H9 (cell line): ENCODE data around the gene DNAI1. TPM values are rescaled to one million over a fixed set of nuclear protein-coding genes. Genes with fewer than 3 reads are reported as not detected.

Experiments
- DNase-seq: peaks from one replicate; pipeline ENCODE4 v3.0.0-alpha.2; 2017
- H2AFZ ChIP-seq: one replicate; pipeline ENCODE4 v1.6.1; 2013; ENCODE audit warnings: mild to moderate bottlenecking, low read length, control low read depth, moderate library complexity
- H2AK5ac ChIP-seq: 2 replicates; pipeline ENCODE4 v1.6.1; 2013; ENCODE audit warnings: low read length, control low read depth, mixed read lengths; ENCODE audit not compliant: insufficient read length
- H2BK120ac ChIP-seq: one replicate; pipeline ENCODE4 v1.6.1; 2013; ENCODE audit warnings: low read depth, mild to moderate bottlenecking, low read length, control low read depth, inconsistent platforms; ENCODE audit not compliant: poor library complexity, severe bottlenecking
- H2BK12ac ChIP-seq: 2 replicates; pipeline ENCODE4 v1.6.1; 2013; ENCODE audit warnings: low read length, control low read depth, mixed read lengths, low read depth; ENCODE audit not compliant: insufficient read length
- H2BK15ac ChIP-seq: 2 replicates; pipeline ENCODE4 v1.6.1; 2013; ENCODE audit warnings: low read depth, low read length, control low read depth
- H2BK20ac ChIP-seq: one replicate; pipeline ENCODE4 v1.6.1; 2013; ENCODE audit warnings: low read depth, mild to moderate bottlenecking, low read length, control low read depth, inconsistent platforms; ENCODE audit not compliant: poor library complexity, severe bottlenecking
- H2BK5ac ChIP-seq: 2 replicates; pipeline ENCODE4 v1.6.1; 2013; ENCODE audit warnings: low read length, control low read depth, mixed read lengths; ENCODE audit not compliant: insufficient read length
- H3K14ac ChIP-seq: 2 replicates; pipeline ENCODE4 v1.6.1; 2013; ENCODE audit warnings: low read length, control low read depth; ENCODE audit not compliant: insufficient read depth
- H3K18ac ChIP-seq: 2 replicates; pipeline ENCODE4 v1.6.1; 2013; ENCODE audit warnings: low read depth, mild to moderate bottlenecking, mixed read lengths, low read length, control low read depth; ENCODE audit not compliant: insufficient read length
- H3K23ac ChIP-seq: 2 replicates; pipeline ENCODE4 v1.6.1; 2013; ENCODE audit warnings: low read length, control low read depth, mixed read lengths, low read depth; ENCODE audit not compliant: insufficient read length
- H3K23me2 ChIP-seq: 2 replicates; pipeline ENCODE4 v1.6.1; 2013; ENCODE audit warnings: low read depth, mild to moderate bottlenecking, mixed read lengths, low read length, control low read depth; ENCODE audit not compliant: insufficient read length, poor library complexity, severe bottlenecking
- H3K27ac ChIP-seq: 2 replicates; pipeline ENCODE4 v1.5.1; 2013; ENCODE audit warnings: low read length, control low read depth, mixed read lengths, low read depth; ENCODE audit not compliant: insufficient read length
- H3K27me3 ChIP-seq: 2 replicates; pipeline ENCODE4 v1.6.1; 2013; ENCODE audit warnings: low read length, control low read depth, inconsistent platforms; ENCODE audit not compliant: insufficient read depth
- H3K4ac ChIP-seq: 2 replicates; pipeline ENCODE4 v1.6.1; 2013; ENCODE audit warnings: low read depth, mild to moderate bottlenecking, control low read depth, inconsistent platforms, low read length, moderate library complexity
- H3K4me1 ChIP-seq: 2 replicates; pipeline ENCODE4 v1.6.1; 2013; ENCODE audit warnings: low read length, control low read depth, inconsistent platforms; ENCODE audit not compliant: insufficient read depth
- H3K4me2 ChIP-seq: 2 replicates; pipeline ENCODE4 v1.6.1; 2013; ENCODE audit warnings: low read length, control low read depth, mixed read lengths; ENCODE audit not compliant: insufficient read length, insufficient read depth
- H3K56ac ChIP-seq: 2 replicates; pipeline ENCODE4 v1.6.1; 2013; ENCODE audit warnings: low read depth, mild to moderate bottlenecking, mixed read lengths, low read length, control low read depth; ENCODE audit not compliant: insufficient read length
- H3K79me1 ChIP-seq: 2 replicates; pipeline ENCODE4 v1.6.1; 2013; ENCODE audit warnings: low read depth, mild to moderate bottlenecking, moderate library complexity, low read length, control low read depth, inconsistent platforms; ENCODE audit not compliant: insufficient read depth, poor library complexity, severe bottlenecking
- H3K79me2 ChIP-seq: 2 replicates; pipeline ENCODE4 v1.6.1; 2013; ENCODE audit warnings: low read length, control low read depth, inconsistent platforms; ENCODE audit not compliant: insufficient read depth
- H3K9ac ChIP-seq: 2 replicates; pipeline ENCODE4 v1.6.1; 2013; ENCODE audit warnings: low read length, control low read depth, mixed read lengths; ENCODE audit not compliant: insufficient read length; ENCODE audit errors: extremely low read depth
- H3K9me3 ChIP-seq: one replicate; pipeline ENCODE4 v1.6.1; 2013; ENCODE audit warnings: low read depth, low read length, inconsistent platforms; ENCODE audit not compliant: control insufficient read depth
- H3T11ph ChIP-seq: one replicate; pipeline ENCODE4 v1.6.1; 2013; ENCODE audit warnings: mild to moderate bottlenecking, low read length, control low read depth, inconsistent platforms
- H4K20me1 ChIP-seq: one replicate; pipeline ENCODE4 v1.6.1; 2013; ENCODE audit not compliant: control insufficient read depth, insufficient read length, insufficient read depth
- H4K5ac ChIP-seq: 2 replicates; pipeline ENCODE4 v1.6.1; 2013; ENCODE audit warnings: low read depth, mild to moderate bottlenecking, mixed read lengths, low read length, control low read depth; ENCODE audit not compliant: insufficient read length
- H4K8ac ChIP-seq: replicated peaks from 2 replicates; pipeline ENCODE4 v1.6.1; 2013; ENCODE audit warnings: low read length, control low read depth, mixed read lengths, low read depth; ENCODE audit not compliant: insufficient read length
- H4K91ac ChIP-seq: 2 replicates; pipeline ENCODE4 v1.6.1; 2013; ENCODE audit warnings: low read depth, mild to moderate bottlenecking, moderate library complexity, mixed read lengths, low read length, control low read depth; ENCODE audit not compliant: insufficient read length
- H3K27ac Mint-ChIP-seq, 3 experiments: 2 replicates in 2 of 3; 3 replicates in 1 of 3; pipeline ENCODE4 v1.8.0; 2020 to 2021; ENCODE audit warnings: mixed read lengths in 3 of 3, mild to moderate bottlenecking in 1 of 3, moderate library complexity in 1 of 3
- H3K27me3 Mint-ChIP-seq: 2 replicates; pipeline ENCODE4 v1.8.0; 2021; ENCODE audit warnings: low read depth, mild to moderate bottlenecking, moderate library complexity, mixed read lengths
- H3K36me3 Mint-ChIP-seq, 3 experiments: 2 replicates in 2 of 3; 3 replicates in 1 of 3; pipeline ENCODE4 v1.8.0; 2020 to 2021; ENCODE audit warnings: low read depth in 3 of 3, mixed read lengths in 3 of 3; ENCODE audit not compliant: insufficient read depth in 1 of 3
- H3K4me1 Mint-ChIP-seq, 2 experiments: 2 replicates each; pipeline ENCODE4 v1.8.0; 2020; ENCODE audit warnings: mixed read lengths in 2 of 2
- H3K4me3 Mint-ChIP-seq, 2 experiments: 2 replicates in 1 of 2; 3 replicates in 1 of 2; pipeline ENCODE4 v1.8.0; 2020 to 2021; ENCODE audit warnings: mild to moderate bottlenecking in 2 of 2, mixed read lengths in 2 of 2, moderate library complexity in 1 of 2
- H3K9me3 Mint-ChIP-seq, 2 experiments: 2 replicates in 1 of 2; 3 replicates in 1 of 2; pipeline ENCODE4 v1.8.0; 2020; ENCODE audit warnings: mild to moderate bottlenecking in 2 of 2, mixed read lengths in 2 of 2, moderate library complexity in 1 of 2
- WGBS: extraction: QIAGEN DNeasy Blood & Tissue Kit; methylation state at CpG from one replicate; pipeline ENCODE4 v1.1.7; 2013; ENCODE audit warnings: missing lambda C conversion rate, low lambda C conversion rate, mixed read lengths; ENCODE audit not compliant: insufficient read length; ENCODE audit errors: extremely low coverage; 5-methylcytosine and 5-hydroxymethylcytosine counted together
- total RNA-seq: library from RNA; stranded (reverse); gene quantifications from 2 replicates; pipeline ENCODE4 v1.2.1, GENCODE V29; 2021
- TF ChIP-seq, protein P1 (sequence below): fragments of 200-600 bp; sonication (generic); conservative IDR thresholded peaks from 3 replicates; pipeline ENCODE4 v1.8.0; 2021; ENCODE audit warnings: antibody characterized with exemption, mild to moderate bottlenecking

DNAI1 gene
- total RNA-seq, 1 experiment from 2014 or later = 0.22 TPM

DNA sequence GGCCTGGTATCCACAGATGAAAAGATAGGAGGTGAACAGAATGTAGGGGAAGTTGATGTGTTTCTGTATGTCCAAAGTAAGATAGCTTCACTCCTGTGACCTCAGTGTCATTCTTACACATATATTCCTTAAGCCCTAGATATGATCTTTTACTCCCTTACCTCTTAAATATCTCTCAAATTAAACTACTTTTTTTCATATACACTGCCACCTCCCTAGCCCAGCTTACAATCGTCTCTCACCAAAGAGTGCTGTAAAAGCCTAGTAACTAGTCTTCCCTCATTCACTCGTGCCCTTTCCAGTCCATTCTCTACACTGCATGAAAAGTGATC, 5.3 kb downstream of the DNAI1 start:
- Histone ChIP-seq H2BK12ac (no peak overlapping the region), H3K27ac (no peak overlapping the region), H4K91ac (no peak overlapping the region), H3K23ac (no peak overlapping the region), H3K56ac (no peak overlapping the region), H4K5ac (no peak overlapping the region), H3K27me3 (no peaks in the 10 kb centered on the region), H3K79me2 (no peaks in the 10 kb centered on the region), H3K4ac (no peak overlapping the region), H2BK5ac (no peak overlapping the region), H3K79me1 (no peaks in the 10 kb centered on the region), H3K18ac (no peak overlapping the region), H3K23me2 (peaks cover 2% of the 10 kb centered on the region), H2AFZ (no peak overlapping the region), H3K14ac (no peak overlapping the region), H4K8ac (no peak overlapping the region), H2BK20ac (no peak overlapping the region), H3K4me1 (0 out of 2 replicates have a peak, but pooled peaks cover 2% of the 10 kb centered on the region), H2BK15ac (no peak overlapping the region), H3T11ph (no peak overlapping the region), H2BK120ac (no peak overlapping the region), H3K9ac (no peak overlapping the region), H3K4me2 (no peak overlapping the region), H2AK5ac (no peak overlapping the region), H3K9me3 (no peaks in the 10 kb centered on the region), H4K20me1 (no peaks in the 10 kb centered on the region)
- TF ChIP-seq, protein P1, sequence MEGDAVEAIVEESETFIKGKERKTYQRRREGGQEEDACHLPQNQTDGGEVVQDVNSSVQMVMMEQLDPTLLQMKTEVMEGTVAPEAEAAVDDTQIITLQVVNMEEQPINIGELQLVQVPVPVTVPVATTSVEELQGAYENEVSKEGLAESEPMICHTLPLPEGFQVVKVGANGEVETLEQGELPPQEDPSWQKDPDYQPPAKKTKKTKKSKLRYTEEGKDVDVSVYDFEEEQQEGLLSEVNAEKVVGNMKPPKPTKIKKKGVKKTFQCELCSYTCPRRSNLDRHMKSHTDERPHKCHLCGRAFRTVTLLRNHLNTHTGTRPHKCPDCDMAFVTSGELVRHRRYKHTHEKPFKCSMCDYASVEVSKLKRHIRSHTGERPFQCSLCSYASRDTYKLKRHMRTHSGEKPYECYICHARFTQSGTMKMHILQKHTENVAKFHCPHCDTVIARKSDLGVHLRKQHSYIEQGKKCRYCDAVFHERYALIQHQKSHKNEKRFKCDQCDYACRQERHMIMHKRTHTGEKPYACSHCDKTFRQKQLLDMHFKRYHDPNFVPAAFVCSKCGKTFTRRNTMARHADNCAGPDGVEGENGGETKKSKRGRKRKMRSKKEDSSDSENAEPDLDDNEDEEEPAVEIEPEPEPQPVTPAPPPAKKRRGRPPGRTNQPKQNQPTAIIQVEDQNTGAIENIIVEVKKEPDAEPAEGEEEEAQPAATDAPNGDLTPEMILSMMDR = no peak
- DNase-seq = no peak
- Mint-ChIP-seq H3K9me3 (no peaks in the 10 kb centered on the region), H3K4me1 (peaks cover 9 to 14% of the 10 kb centered on the region in 2 experiments), H3K27me3 (peaks cover 23% of the 10 kb centered on the region), H3K36me3 (no peaks in the 10 kb centered on the region; a peak in 1 of 7 replicates), H3K27ac (no peak overlapping the region), H3K4me3 (no peak overlapping the region)
- no CpG with 5 or more reads among the region's 2 CpGs for WGBS
